A549 (cell line): ENCODE data around the gene BSDC1. TPM values are rescaled to one million over a fixed set of nuclear protein-coding genes. Genes with fewer than 3 reads are reported as not detected.

Experiments used
- ATAC-seq, 2 experiments: fragments of 200-7000 bp in 1 of 2; fragments of >200 bp in 1 of 2; cut with Nextera tagmentation in 1 of 2; cut with Tn5 transposase in 1 of 2; 3 replicates each; pipeline versions ENCODE4 v1.8.0 to v1.9.1; 2018 to 2020; ENCODE audit warnings: mild to moderate bottlenecking in 1 of 2, moderate library complexity in 1 of 2
- CTCF ChIA-PET: fragments of 300-600 bp; sonication (Branson Sonifier 250); formaldehyde crosslinking; extraction: SDS; loops from one replicate; lab custom pipeline; 2021; ENCODE audit warnings: antibody characterized with exemption, inconsistent platforms; lab: Yijun Ruan, JAX
- POLR2A ChIA-PET: fragments of 350-600 bp; formaldehyde crosslinking; extraction: SDS; loops from one replicate; lab custom pipeline; 2021; ENCODE audit warnings: antibody characterized with exemption, inconsistent platforms; lab: Yijun Ruan, JAX
- DNase-seq, 2 experiments: peaks; one replicate each; pipeline versions ENCODE4 v3.0.0 to v3.0.0-alpha.2; 2011 to 2016; ENCODE audit warnings: low read depth in 1 of 2, low spot score in 1 of 2
- FAIRE-seq: peaks from 2 replicates; lab custom pipeline; 2011; peaks lifted over from hg19 to GRCh38; lab: Jason Lieb, UNC
- H3K27ac ChIP-seq, 2 experiments: fragments of >200 bp; sonication (Bioruptor Twin); formaldehyde crosslinking; 3 replicates each; pipeline ENCODE4 v1.5.1; 2016 to 2017
- H3K4me1 ChIP-seq: fragments of >200 bp; sonication (Bioruptor Twin); formaldehyde crosslinking; 3 replicates; pipeline ENCODE4 v1.6.1; 2016
- H3K4me2 ChIP-seq: fragments of >200 bp; sonication (Bioruptor Twin); formaldehyde crosslinking; 3 replicates; pipeline ENCODE4 v1.6.1; 2016
- H3K4me3 ChIP-seq: fragments of >200 bp; sonication (Bioruptor Twin); formaldehyde crosslinking; 3 replicates; pipeline ENCODE4 v1.5.1; 2016
- H3K9me3 ChIP-seq: fragments of >200 bp; sonication (Bioruptor Twin); formaldehyde crosslinking; 3 replicates; pipeline ENCODE4 v1.6.1; 2016
- CBX8 ChIP-seq: fragments of 200-600 bp; sonication (generic); IDR thresholded peaks from 2 replicates; pipeline ENCODE4 v1.6.1; 2016
- CEBPB ChIP-seq, 2 experiments: fragments of >200 bp in 1 of 2; sonication (Bioruptor Twin) in 1 of 2; formaldehyde crosslinking in 1 of 2; IDR thresholded peaks; 2 replicates each; pipeline ENCODE4 v1.6.1; 2012 to 2016
- CHD2 ChIP-seq: fragments of 150-350 bp; IDR thresholded peaks from 2 replicates; pipeline ENCODE4 v1.6.1; 2014; ENCODE audit warnings: low read length; ENCODE audit not compliant: partially characterized antibody
- EHF ChIP-seq: fragments of 250-450 bp; sonication (Bioruptor Pico); IDR thresholded peaks from 2 replicates; pipeline ENCODE4 v1.5.0; 2020; ENCODE audit warnings: mild to moderate bottlenecking
- EHMT2 ChIP-seq: fragments of 200-600 bp; sonication (generic); IDR thresholded peaks from 2 replicates; pipeline ENCODE4 v1.6.1; 2016; ENCODE audit warnings: antibody characterized with exemption, low read depth, mild to moderate bottlenecking, moderate library complexity
- ESRRA ChIP-seq: fragments of 150-350 bp; IDR thresholded peaks from 2 replicates; pipeline ENCODE4 v1.6.1; 2014; ENCODE audit warnings: mild to moderate bottlenecking, low read length, borderline replicate concordance
- FOSL2 ChIP-seq, 2 experiments: fragments of 450-650 bp in 1 of 2; fragments of >200 bp in 1 of 2; sonication (Bioruptor Twin) in 1 of 2; formaldehyde crosslinking; IDR thresholded peaks; 2 replicates each; pipeline versions ENCODE4 v1.5.0 to v1.6.1; 2016 to 2020; ENCODE audit warnings: mild to moderate bottlenecking in 1 of 2, moderate library complexity in 1 of 2
- GATA3 ChIP-seq: IDR thresholded peaks from 2 replicates; pipeline ENCODE4 v1.6.1; 2012; ENCODE audit warnings: borderline replicate concordance
- HDAC2 ChIP-seq: fragments of 200-600 bp; sonication (generic); IDR thresholded peaks from 2 replicates; pipeline ENCODE4 v1.6.1; 2016
- HEYL ChIP-seq: fragments of 250-450 bp; sonication (Bioruptor Pico); IDR thresholded peaks from 2 replicates; pipeline ENCODE4 v1.8.0; 2021; ENCODE audit warnings: mild to moderate bottlenecking, moderate library complexity
- HOXB13 ChIP-seq: fragments of 250-450 bp; sonication (Bioruptor Pico); IDR thresholded peaks from 2 replicates; pipeline ENCODE4 v1.5.0; 2020; ENCODE audit warnings: low read depth, mild to moderate bottlenecking, moderate library complexity
- JUNB ChIP-seq: fragments of >200 bp; sonication (Bioruptor Twin); formaldehyde crosslinking; IDR thresholded peaks from 2 replicates; pipeline ENCODE4 v1.6.1; 2016
- KDM1A ChIP-seq: fragments of 200-600 bp; sonication (generic); IDR thresholded peaks from 2 replicates; pipeline ENCODE4 v1.6.1; 2016; ENCODE audit warnings: low read depth, mild to moderate bottlenecking
- KDM5A ChIP-seq: fragments of 200-600 bp; sonication (generic); IDR thresholded peaks from 2 replicates; pipeline ENCODE4 v1.6.1; 2016; ENCODE audit warnings: antibody characterized with exemption, mild to moderate bottlenecking
- MAX ChIP-seq: IDR thresholded peaks from 2 replicates; pipeline ENCODE4 v1.6.1; 2012
- MAZ ChIP-seq: fragments of 150-350 bp; IDR thresholded peaks from 2 replicates; pipeline ENCODE4 v1.6.1; 2014; ENCODE audit warnings: antibody characterized with exemption, low read depth, low read length, borderline replicate concordance
- MYC ChIP-seq: IDR thresholded peaks from 2 replicates; pipeline ENCODE4 v1.6.1; 2012; ENCODE audit warnings: mild to moderate bottlenecking, inconsistent platforms, low read length, improper control_type of control experiment, borderline replicate concordance
- RAD21 ChIP-seq, 2 experiments: fragments of >200 bp in 1 of 2; sonication (Bioruptor Twin) in 1 of 2; formaldehyde crosslinking in 1 of 2; IDR thresholded peaks in 1 of 2; conservative IDR thresholded peaks in 1 of 2; 2 replicates in 1 of 2; 3 replicates in 1 of 2; pipeline ENCODE4 v1.6.1; 2012 to 2018; ENCODE audit warnings: inconsistent platforms in 1 of 2
- RARB ChIP-seq: fragments of 250-450 bp; sonication (Bioruptor Pico); IDR thresholded peaks from 2 replicates; pipeline ENCODE4 v1.8.0; 2021; ENCODE audit warnings: mild to moderate bottlenecking, moderate library complexity
- RFX5 ChIP-seq: fragments of 450-650 bp; IDR thresholded peaks from 2 replicates; pipeline ENCODE4 v1.7.1; 2014; ENCODE audit warnings: antibody characterized with exemption, mild to moderate bottlenecking, moderate library complexity
- RNF2 ChIP-seq: fragments of 200-600 bp; sonication (generic); IDR thresholded peaks from 2 replicates; pipeline ENCODE4 v1.6.1; 2016; ENCODE audit warnings: low read depth, mild to moderate bottlenecking, antibody characterized with exemption, moderate library complexity, borderline replicate concordance
- SMC3 ChIP-seq: fragments of >200 bp; sonication (Bioruptor Twin); formaldehyde crosslinking; IDR thresholded peaks from 3 replicates; pipeline ENCODE4 v1.6.1; 2018; ENCODE audit warnings: inconsistent platforms
- TFCP2L1 ChIP-seq: fragments of 250-450 bp; sonication (Bioruptor Pico); IDR thresholded peaks from 2 replicates; pipeline ENCODE4 v1.5.0; 2021; ENCODE audit warnings: mild to moderate bottlenecking
- TP53 ChIP-seq: fragments of 250-450 bp; sonication (Bioruptor Pico); IDR thresholded peaks from 2 replicates; pipeline ENCODE4 v1.5.0; 2021; ENCODE audit warnings: mild to moderate bottlenecking, moderate library complexity
- USF2 ChIP-seq: fragments of 450-650 bp; IDR thresholded peaks from 2 replicates; pipeline ENCODE4 v1.6.1; 2014; ENCODE audit warnings: antibody characterized with exemption
- ZC3H11A ChIP-seq: fragments of 450-650 bp; IDR thresholded peaks from 2 replicates; pipeline ENCODE4 v1.6.1; 2014; ENCODE audit warnings: antibody characterized with exemption, mild to moderate bottlenecking
- ZSCAN20 ChIP-seq: fragments of 250-450 bp; sonication (Bioruptor Pico); IDR thresholded peaks from 2 replicates; pipeline ENCODE4 v1.8.0; 2022; ENCODE audit warnings: mild to moderate bottlenecking, moderate library complexity
- WGBS: methylation state at CpG from one replicate; pipeline ENCODE4 v1.1.6; 2017; ENCODE audit errors: missing lambda C conversion rate; 5-methylcytosine and 5-hydroxymethylcytosine counted together
- polyA plus RNA-seq, 4 experiments: library from polyadenylated mRNA; depleted of rRNA in 3 of 4; stranded (reverse); fragments of >200 nt; fragmentation: RNase III in 1 of 4; extraction: RNeasy Plus Mini Kit Qiagen cat#74134 plus additional on column Dnase treatment in 1 of 4; gene quantifications; 2 replicates in 3 of 4; 3 replicates in 1 of 4; pipeline ENCODE4 v1.2.3, GENCODE V29; 2011 to 2017
- TF ChIP-seq, protein P1 (sequence below): IDR thresholded peaks from 2 replicates; pipeline ENCODE4 v1.6.1; 2012

BSDC1 gene
- polyA plus RNA-seq, 2 of the 4 experiments (the other 2 are of a cell fraction): 19.9 to 22.7 TPM

GRCh38 chr1:32361308-32361673 lies 33.0 kb downstream of the BSDC1 start:
- TF ChIP-seq RFX5 (no peak), MAX (no peak), RARB (CRISPR knock-in tag) (no peak), TFCP2L1 (no peak), MYC (no peak), RAD21 (conservative IDR thresholded peaks at IDR 0.05 in 1 of 2, IDR thresholded peaks at IDR 0.05 in 1 of 2) (no peak)
- TF ChIP-seq, all 56 proteins: peak for 0
- H3K4me2 ChIP-seq: no peak overlapping the region
- ChIA-PET CTCF (no interaction called here), POLR2A (no interaction called here)
- H3K27ac ChIP-seq: no peak overlapping the region
- WGBS: 92% methylated on average over 22 of the region's 35 CpGs
- FAIRE-seq: no peak
- H3K4me1 ChIP-seq: no peaks in the 10 kb centered on the region
- no peaks in the 10 kb centered on the region for H3K9me3 ChIP-seq
- no peak overlapping the region for H3K4me3 ChIP-seq
- DNase-seq: no peak
- ATAC-seq: no peak

DNA sequence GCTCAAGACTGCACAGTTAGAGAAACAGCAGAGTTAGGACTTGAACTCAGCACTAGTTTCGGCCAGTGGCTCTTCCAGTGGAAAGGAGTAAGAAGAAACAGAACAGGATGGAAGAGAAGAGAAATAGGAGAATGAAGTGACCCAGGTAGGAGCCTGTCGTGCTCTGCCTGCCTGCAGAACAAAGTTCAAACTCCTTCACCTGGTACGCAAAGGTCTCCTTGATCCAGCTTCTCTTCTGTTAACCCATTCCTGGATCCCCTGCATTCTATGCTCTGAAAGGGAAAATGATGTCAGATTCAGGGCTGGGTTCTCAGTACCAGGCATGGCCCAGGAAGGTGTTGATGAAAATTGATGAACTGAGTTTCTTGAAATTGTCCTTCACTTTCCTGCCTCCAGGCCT lies 35.8 kb downstream of the BSDC1 start:
- ChIA-PET POLR2A (no interaction called here), CTCF (interaction anchor here (0.6 to 1.1 kb wide), 2 partner anchors 43 to 161 kb away, joined by 3 read pairs; no protein-coding TSS in a partner anchor)
- Histone ChIP-seq H3K4me2 (no peak overlapping the region), H3K4me3 (no peak overlapping the region), H3K9me3 (no peaks in the 10 kb centered on the region), H3K4me1 (no peaks in the 10 kb centered on the region), H3K27ac (no peak overlapping the region)
- DNase-seq (no peak), ATAC-seq (no peak), FAIRE-seq (no peak)
- 77% methylated on average over 3 of the region's 3 CpGs for WGBS
- TF ChIP-seq MYC (no peak), MAZ (no peak), RNF2 (no peak), EHF (no peak), HEYL (CRISPR knock-in tag) (no peak), KDM5A (no peak), RAD21 (conservative IDR thresholded peaks at IDR 0.05 in 1 of 2, IDR thresholded peaks at IDR 0.05 in 1 of 2) (no peak), GATA3 (no peak), RARB (CRISPR knock-in tag) (no peak), TP53 (CRISPR knock-in tag) (no peak), HOXB13 (CRISPR knock-in tag) (no peak), KDM1A (no peak)
- TF ChIP-seq, protein P1, sequence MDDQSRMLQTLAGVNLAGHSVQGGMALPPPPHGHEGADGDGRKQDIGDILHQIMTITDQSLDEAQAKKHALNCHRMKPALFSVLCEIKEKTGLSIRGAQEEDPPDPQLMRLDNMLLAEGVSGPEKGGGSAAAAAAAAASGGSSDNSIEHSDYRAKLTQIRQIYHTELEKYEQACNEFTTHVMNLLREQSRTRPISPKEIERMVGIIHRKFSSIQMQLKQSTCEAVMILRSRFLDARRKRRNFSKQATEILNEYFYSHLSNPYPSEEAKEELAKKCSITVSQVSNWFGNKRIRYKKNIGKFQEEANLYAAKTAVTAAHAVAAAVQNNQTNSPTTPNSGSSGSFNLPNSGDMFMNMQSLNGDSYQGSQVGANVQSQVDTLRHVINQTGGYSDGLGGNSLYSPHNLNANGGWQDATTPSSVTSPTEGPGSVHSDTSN: no peak

DNA sequence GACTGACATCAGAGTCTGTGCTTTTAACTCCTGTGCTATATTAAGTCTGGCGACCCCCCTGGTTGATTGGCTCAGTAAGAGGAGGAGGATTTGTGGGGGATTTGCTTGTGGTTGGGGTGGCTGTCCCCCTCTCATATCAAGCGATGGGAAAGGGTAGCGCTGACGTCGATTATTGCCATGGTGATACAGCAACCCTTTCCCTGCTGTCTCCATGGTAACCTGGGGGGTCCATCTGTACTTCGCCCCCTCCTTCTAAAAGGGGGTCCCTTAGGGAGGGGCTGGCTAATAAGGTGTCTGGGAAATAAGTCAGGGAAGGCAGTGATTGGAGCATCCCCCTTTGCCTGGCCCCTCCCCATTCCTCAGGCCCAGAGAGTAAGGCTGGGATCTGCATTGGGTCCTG lies 36.6 kb downstream of the BSDC1 start:
- no peak for DNase-seq
- POLR2A ChIA-PET: no interaction called here
- Histone ChIP-seq H3K4me2 (no peak overlapping the region), H3K9me3 (no peaks in the 10 kb centered on the region), H3K4me3 (no peak overlapping the region), H3K4me1 (peaks cover 1% of the 10 kb centered on the region), H3K27ac (no peak overlapping the region)
- TF ChIP-seq SMC3: no peak
- no peak for TF ChIP-seq ZSCAN20 (CRISPR knock-in tag)
- TF ChIP-seq ZC3H11A: no peak
- no peak for TF ChIP-seq EHMT2
- TF ChIP-seq CHD2: no peak
- no peak for TF ChIP-seq ESRRA
- TF ChIP-seq HDAC2: no peak
- no peak for TF ChIP-seq FOSL2 (IDR thresholded peaks at IDR 0.05)
- no peak for TF ChIP-seq FOSL2 (CRISPR knock-in tag; IDR thresholded peaks at IDR 0.05)
- TF ChIP-seq CEBPB (IDR thresholded peaks at IDR 0.05): no peak
- no peak for TF ChIP-seq CBX8
- TF ChIP-seq GATA3: no peak
- no peak for TF ChIP-seq JUNB
- no peak for TF ChIP-seq USF2
- FAIRE-seq: no peak
- CTCF ChIA-PET: interaction anchor here (0.6 to 1.1 kb wide), 3 partner anchors 20 to 162 kb away, joined by 3 to 4 read pairs (median 3); no protein-coding TSS in a partner anchor
- 71% methylated on average over 6 of the region's 6 CpGs for whole genome bisulfite sequencing
- peak; percentile 9 to 17; a peak in 1 of 6 replicates for ATAC-seq
